Endothelial cell of hepatic sinusoid (primary cell): ENCODE measurements around the gene FXYD1.

Experiments
- in situ Hi-C: cut with HindIII; loops from 2 replicates; pipeline ENCODE4 v1.10.0; 2017; ENCODE audit warnings: low sequenced_read_pairs

The FXYD1 gene

GRCh38 chr19:35106898-35107541 lies 31.6 kb upstream of the FXYD1 start:
- in situ Hi-C loops: no loop called here

GRCh38 chr19:35107545-35107944 lies 31.1 kb upstream of the FXYD1 start:
- in situ Hi-C loops: no loop called here

GRCh38 chr19:35108730-35109129 lies 29.9 kb upstream of the FXYD1 start:
- in situ Hi-C loops: no loop called here

GRCh38 chr19:35109395-35110112 lies 29.1 kb upstream of the FXYD1 start:
- in situ Hi-C loops: loop anchor here (10.0 kb wide), 2 partner anchors 135 to 205 kb away; no protein-coding TSS in a partner anchor

- in situ Hi-C loops: loop anchor here (10.0 kb wide), 2 partner anchors 136 to 206 kb away; no protein-coding TSS in a partner anchor
Measured at GRCh38 chr19:35110974-35111373, 27.6 kb upstream of the FXYD1 start.

- in situ Hi-C loops: loop anchor here (10.0 kb wide), 2 partner anchors 138 to 208 kb away; no protein-coding TSS in a partner anchor
Measured at GRCh38 chr19:35112995-35113688, 25.5 kb upstream of the FXYD1 start.

- in situ Hi-C loops: loop anchor here (5.0 to 10.0 kb wide), 3 partner anchors 62 to 210 kb away; no protein-coding TSS in a partner anchor
Measured at GRCh38 chr19:35114353-35115176, 24.1 kb upstream of the FXYD1 start.

GRCh38 chr19:35115177-35115951 lies 23.3 kb upstream of the FXYD1 start, which contains the start of gene FXYD3:
Gene FXYD3 (plus strand): TSS chr19:35115823. CDS start chr19:35119377, 3,554 bp downstream.
- in situ Hi-C loops: loop anchor here (5.0 to 10.0 kb wide), 3 partner anchors 63 to 211 kb away; no protein-coding TSS in a partner anchor

GRCh38 chr19:35116072-35116801 lies 22.4 kb upstream of the FXYD1 start:
- in situ Hi-C loops: loop anchor here (5.0 to 10.0 kb wide), 3 partner anchors 64 to 211 kb away; no protein-coding TSS in a partner anchor

- in situ Hi-C loops: loop anchor here (5.0 to 10.0 kb wide), 3 partner anchors 65 to 212 kb away; no protein-coding TSS in a partner anchor
Measured at GRCh38 chr19:35117116-35117515, 21.5 kb upstream of the FXYD1 start.

GRCh38 chr19:35117799-35118198 lies 20.8 kb upstream of the FXYD1 start:
- in situ Hi-C loops: loop anchor here (5.0 to 10.0 kb wide), 3 partner anchors 65 to 213 kb away; no protein-coding TSS in a partner anchor

GRCh38 chr19:35118268-35119020 lies 20.2 kb upstream of the FXYD1 start:
- in situ Hi-C loops: loop anchor here (5.0 to 10.0 kb wide), 3 partner anchors 66 to 214 kb away; no protein-coding TSS in a partner anchor

- in situ Hi-C loops: loop anchor here (5.0 to 10.0 kb wide), 3 partner anchors 67 to 214 kb away; no protein-coding TSS in a partner anchor
Measured at GRCh38 chr19:35119091-35119490, 19.5 kb upstream of the FXYD1 start.

- in situ Hi-C loops: loop anchor here (5.0 to 10.0 kb wide), 3 partner anchors 67 to 215 kb away; no protein-coding TSS in a partner anchor
Measured at GRCh38 chr19:35119578-35120155, 19.0 kb upstream of the FXYD1 start.

- in situ Hi-C loops: no loop called here
Measured at GRCh38 chr19:35120492-35120891, 18.1 kb upstream of the FXYD1 start.

GRCh38 chr19:35120898-35121297 lies 17.7 kb upstream of the FXYD1 start:
- in situ Hi-C loops: no loop called here
